Mesothelial cell of epicardium (in vitro differentiated cells): ENCODE measurements around the gene RIMS4. TPM values are rescaled to one million over a fixed set of nuclear protein-coding genes. Genes with fewer than 3 reads are reported as not detected.
"Not testable (repeated sequence)": the region's sequence is repeated elsewhere in the genome, so short reads cannot be mapped to it uniquely, and the experiment has no call there.

ENCODE experiments used
- DNase-seq, 2 experiments: peaks; one replicate each; pipeline ENCODE4 v3.0.0; 2021; ENCODE audit warnings: low spot score in 2 of 2; ENCODE audit not compliant: unreplicated experiment in 2 of 2
- H3K27ac Mint-ChIP-seq: 2 replicates; pipeline ENCODE4 v1.8.0; 2021; ENCODE audit warnings: mixed read lengths
- H3K27me3 Mint-ChIP-seq: 2 replicates; pipeline ENCODE4 v1.8.0; 2021; ENCODE audit warnings: low read depth, mixed read lengths
- H3K36me3 Mint-ChIP-seq: 2 replicates; pipeline ENCODE4 v1.8.0; 2021; ENCODE audit warnings: mixed read lengths
- H3K4me1 Mint-ChIP-seq: 2 replicates; pipeline ENCODE4 v1.8.0; 2021; ENCODE audit warnings: mixed read lengths
- H3K4me3 Mint-ChIP-seq: 2 replicates; pipeline ENCODE4 v1.8.0; 2021; ENCODE audit warnings: mild to moderate bottlenecking, moderate library complexity, mixed read lengths
- H3K9me3 Mint-ChIP-seq: 2 replicates; pipeline ENCODE4 v1.8.0; 2021; ENCODE audit warnings: mixed read lengths
- CTCF ChIP-seq: fragments of 200-600 bp; sonication (generic); IDR thresholded peaks from one replicate; pipeline ENCODE4 v1.5.0; 2021; ENCODE audit warnings: antibody characterized with exemption; ENCODE audit not compliant: unreplicated experiment
- total RNA-seq: library from RNA; stranded (reverse); gene quantifications from 3 replicates; pipeline ENCODE4 v1.2.1, GENCODE V29; 2021

Gene RIMS4
- total RNA-seq, 1 donor from 2014 or later: 1.6 TPM

GRCh38 chr20:44768854-44769480, 41.4 kb downstream of the RIMS4 start:
- no peak for TF ChIP-seq CTCF
- H3K36me3 Mint-ChIP-seq: no peaks in the 10 kb centered on the region

GRCh38 chr20:44768256-44768655, 42.1 kb downstream of the RIMS4 start:
- Mint-ChIP-seq H3K4me1 (no peaks in the 10 kb centered on the region), H3K27me3 (peaks cover 19% of the 10 kb centered on the region), H3K36me3 (no peaks in the 10 kb centered on the region), H3K4me3 (no peak overlapping the region), H3K27ac (no peak overlapping the region), H3K9me3 (no peaks in the 10 kb centered on the region)
- TF ChIP-seq CTCF: no peak
- no peak for DNase-seq

More at GRCh38 chr20:44768854-44769480, 41.4 kb downstream of the RIMS4 start:
- Mint-ChIP-seq H3K4me1 (no peaks in the 10 kb centered on the region), H3K9me3 (no peaks in the 10 kb centered on the region), H3K27ac (no peak overlapping the region), H3K27me3 (peaks cover 19% of the 10 kb centered on the region), H3K4me3 (no peak overlapping the region)
- DNase-seq: no peak

- Mint-ChIP-seq H3K4me1 (no peaks in the 10 kb centered on the region), H3K27me3 (peaks cover 17% of the 10 kb centered on the region), H3K4me3 (no peak overlapping the region), H3K27ac (no peak overlapping the region), H3K9me3 (no peaks in the 10 kb centered on the region), H3K36me3 (no peaks in the 10 kb centered on the region)
- TF ChIP-seq CTCF: no peak
- DNase-seq: no peak
Measured at GRCh38 chr20:44765701-44766347, 44.5 kb downstream of the RIMS4 start.

GRCh38 chr20:44765091-44765490, 45.3 kb downstream of the RIMS4 start:
- no peaks in the 10 kb centered on the region for H3K9me3 Mint-ChIP-seq
- H3K27ac Mint-ChIP-seq: no peak overlapping the region
- H3K36me3 Mint-ChIP-seq: no peaks in the 10 kb centered on the region
- H3K27me3 Mint-ChIP-seq: peaks cover 17% of the 10 kb centered on the region
- H3K4me3 Mint-ChIP-seq: no peak overlapping the region
- H3K4me1 Mint-ChIP-seq: no peaks in the 10 kb centered on the region
- TF ChIP-seq CTCF: no peak
- no peak for DNase-seq

GRCh38 chr20:44763798-44764197, 46.5 kb downstream of the RIMS4 start:
- H3K27me3 Mint-ChIP-seq: peaks cover 15% of the 10 kb centered on the region
- not testable (repeated sequence) for DNase-seq, H3K4me1 Mint-ChIP-seq, H3K27ac Mint-ChIP-seq, H3K4me3 Mint-ChIP-seq, H3K9me3 Mint-ChIP-seq, H3K36me3 Mint-ChIP-seq

- Mint-ChIP-seq H3K9me3 (no peaks in the 10 kb centered on the region), H3K27me3 (peaks cover 12% of the 10 kb centered on the region), H3K4me3 (no peak overlapping the region), H3K4me1 (no peaks in the 10 kb centered on the region), H3K36me3 (no peaks in the 10 kb centered on the region), H3K27ac (no peak overlapping the region)
- DNase-seq: no peak
- no peak for TF ChIP-seq CTCF
Measured at GRCh38 chr20:44762466-44763140, 47.7 kb downstream of the RIMS4 start.
